A549 treated with CpdA at 1 μM for 4 hours (cell line): ENCODE results near the gene ZNF729. TPM values are rescaled to one million over a fixed set of nuclear protein-coding genes. Genes with fewer than 3 reads are reported as not detected.

Experiments used
- total RNA-seq: library from RNA; stranded (reverse); fragments of 200-300 nt; extraction: Qiagen RNA extraction; gene quantifications from 5 replicates; pipeline ENCODE4 v1.2.3, GENCODE V29; 2022; ENCODE audit warnings: low read depth

The ZNF729 gene
- total RNA-seq, result not detected in 5 replicates

GRCh38 chr19:22286151-22286810 lies at the start of gene ZNF729:
Gene ZNF729, plus strand, starts transcription at chr19:22286441. Its CDS starts 85 bp downstream, at chr19:22286526.

Other genes with a start within 250 kb of the ZNF729 start
- not detected in 5 replicates for gene ZNF257, start 234.0 kb upstream of the ZNF729 start, total RNA-seq
- gene ZNF676, start 89.5 kb upstream of the ZNF729 start, total RNA-seq, result not detected in 5 replicates
- not detected in 5 replicates for gene ZNF98, start 135.9 kb downstream of the ZNF729 start, total RNA-seq